Subcutaneous preadipocyte (primary cell): ENCODE results near the gene INHBB. TPM values are rescaled to one million over a fixed set of nuclear protein-coding genes. Genes with fewer than 3 reads are reported as not detected.

Experiments
- total RNA-seq: library from RNA; depleted of rRNA; stranded (reverse); fragments of >200 nt; gene quantifications from 2 replicates; pipeline ENCODE4 v1.2.3, GENCODE V29; 2012

The INHBB gene
- 0.20 and 1.1 TPM in 2 replicates for total RNA-seq

GRCh38 chr2:120346026-120346666 lies at the start of gene INHBB:
TSS of gene INHBB (plus strand) at chr2:120346136. CDS start at chr2:120346189, 53 bp downstream.

Other genes starting within 250 kb of the INHBB start
- gene TMEM185B, start 122.7 kb upstream of the INHBB start, total RNA-seq, result 35.6 and 43.2 TPM in 2 replicates
- 47.5 and 53.6 TPM in 2 replicates for gene RALB, start 93.3 kb upstream of the INHBB start, total RNA-seq